Stomach (tissue), 9 donors: ENCODE data around the gene WASF1. TPM values are rescaled to one million over a fixed set of nuclear protein-coding genes. Genes with fewer than 3 reads are reported as not detected.

Experiments
- DNase-seq, 2 donors: peaks; one replicate each; pipeline versions ENCODE4 v3.0.0 to v3.0.0-alpha.2; 2013 to 2019
- H3K27ac ChIP-seq, 5 donors: fragments of 200-600 bp in 4 of 5; sonication (generic) in 4 of 5; one replicate each; pipeline ENCODE4 v1.5.1; 2013 to 2019; ENCODE audit warnings: mild to moderate bottlenecking in 1 of 5, moderate library complexity in 1 of 5
- H3K27me3 ChIP-seq, 3 donors: fragments of 200-600 bp; sonication (generic); one replicate each; pipeline ENCODE4 v1.5.1; 2017 to 2019; ENCODE audit warnings: mixed run types in 1 of 3
- H3K36me3 ChIP-seq, 4 donors: fragments of 200-600 bp; sonication (generic); 1 replicate in 3 of 4; 2 replicates in 1 of 4; pipeline ENCODE4 v1.5.1; 2016 to 2019
- H3K4me1 ChIP-seq, 4 donors: fragments of 200-600 bp; sonication (generic); one replicate each; pipeline ENCODE4 v1.5.1; 2016 to 2019
- H3K4me3 ChIP-seq, 4 donors: fragments of 200-600 bp; sonication (generic) in 3 of 4; one replicate each; pipeline ENCODE4 v1.5.1; 2016 to 2019; ENCODE audit warnings: mild to moderate bottlenecking in 1 of 4
- H3K9me3 ChIP-seq, 4 donors: fragments of 200-600 bp; sonication (generic); one replicate each; pipeline ENCODE4 v1.5.1; 2016 to 2019
- EP300 ChIP-seq: sonication (generic); formaldehyde crosslinking; IDR thresholded peaks from one replicate; pipeline ENCODE4 v1.6.1; 2017; ENCODE audit warnings: antibody characterized with exemption
- POLR2A ChIP-seq, 4 donors: fragments of 450-650 bp; IDR thresholded peaks; one replicate each; pipeline ENCODE4 v1.6.1; 2016; ENCODE audit warnings: antibody characterized with exemption in 4 of 4, control low read depth in 2 of 4, mild to moderate bottlenecking in 1 of 4, moderate library complexity in 1 of 4
- POLR2AphosphoS5 ChIP-seq, 3 donors: sonication (generic); formaldehyde crosslinking; IDR thresholded peaks; one replicate each; pipeline ENCODE4 v1.6.1; 2016; ENCODE audit warnings: antibody characterized with exemption in 3 of 3
- WGBS, 5 donors: extraction: QIAGEN DNeasy Blood & Tissue Kit in 3 of 5; methylation state at CpG; one replicate each; pipeline versions ENCODE4 v1.1.5 to v1.1.7; 2013 to 2018; 5-methylcytosine and 5-hydroxymethylcytosine counted together
- intact Hi-C: fragments of 100-400 bp; cut with DNase I; formaldehyde crosslinking; loops from one replicate; pipeline ENCODE4 v1.15.1; 2023; ENCODE audit warnings: low total_unique reads
- polyA plus RNA-seq, 3 donors: library from polyadenylated mRNA; stranded (reverse); fragments of 200-250 nt; gene quantifications; one replicate each; pipeline ENCODE4 v1.2.3, GENCODE V29; 2013
- total RNA-seq, 5 donors: library from RNA; depleted of rRNA; stranded (reverse); fragments of >200 nt; gene quantifications; one replicate each; pipeline versions ENCODE4 v1.1.0 to v1.2.3, GENCODE V29; 2014 to 2016
- TF ChIP-seq, protein P1 (sequence below), 7 experiments: fragments of 450-650 bp in 4 of 7; fragments of 200-600 bp in 3 of 7; sonication (generic) in 3 of 7; IDR thresholded peaks; one replicate each; pipeline ENCODE4 v1.5.1; 2016 to 2019; ENCODE audit warnings: antibody characterized with exemption in 7 of 7, control low read depth in 2 of 7, mild to moderate bottlenecking in 1 of 7
- donor health status: healthy with polysubstance abuse.
- donor health status: Bipolar disorder and iron deficiency.
- donor health status: healthy.

The WASF1 gene
- total and polyA plus RNA-seq, 8 donors, result 0.58 to 17.0 (median 6.0) TPM

DNA sequence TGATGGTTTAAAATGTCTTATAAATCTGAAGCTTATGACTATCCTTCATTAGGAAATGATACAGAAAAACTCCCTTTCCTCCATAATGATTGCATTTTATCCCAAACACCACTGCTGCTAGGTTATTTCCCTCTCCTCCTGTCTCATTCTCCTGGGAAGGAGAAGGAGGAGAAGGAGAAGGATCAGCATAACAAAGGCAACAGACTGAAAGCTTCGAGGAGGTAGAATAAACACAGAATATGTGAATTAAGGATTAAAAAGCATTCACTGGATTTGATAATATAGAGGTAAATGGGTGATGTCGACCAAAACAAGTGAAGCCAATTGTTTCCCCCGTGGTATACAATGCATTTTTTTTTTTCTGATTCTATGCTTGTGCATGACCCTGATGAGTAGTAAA lies 82.0 kb downstream of the WASF1 start:
- DNase-seq, result no peak
- peak overlapping the region in 3 of 5 donors; percentile 30 to 49 (median 35) for H3K27ac ChIP-seq
- no peak overlapping the region for H3K4me3 ChIP-seq
- H3K4me1 ChIP-seq, result peaks cover 0 to 18% (median 6%) of the 10 kb centered on the region in 4 donors
- TF ChIP-seq POLR2AphosphoS5 (IDR thresholded peaks at IDR 0.05) (no peak), POLR2A (IDR thresholded peaks at IDR 0.05) (no peak), EP300 (no peak)
- TF ChIP-seq, protein P1, sequence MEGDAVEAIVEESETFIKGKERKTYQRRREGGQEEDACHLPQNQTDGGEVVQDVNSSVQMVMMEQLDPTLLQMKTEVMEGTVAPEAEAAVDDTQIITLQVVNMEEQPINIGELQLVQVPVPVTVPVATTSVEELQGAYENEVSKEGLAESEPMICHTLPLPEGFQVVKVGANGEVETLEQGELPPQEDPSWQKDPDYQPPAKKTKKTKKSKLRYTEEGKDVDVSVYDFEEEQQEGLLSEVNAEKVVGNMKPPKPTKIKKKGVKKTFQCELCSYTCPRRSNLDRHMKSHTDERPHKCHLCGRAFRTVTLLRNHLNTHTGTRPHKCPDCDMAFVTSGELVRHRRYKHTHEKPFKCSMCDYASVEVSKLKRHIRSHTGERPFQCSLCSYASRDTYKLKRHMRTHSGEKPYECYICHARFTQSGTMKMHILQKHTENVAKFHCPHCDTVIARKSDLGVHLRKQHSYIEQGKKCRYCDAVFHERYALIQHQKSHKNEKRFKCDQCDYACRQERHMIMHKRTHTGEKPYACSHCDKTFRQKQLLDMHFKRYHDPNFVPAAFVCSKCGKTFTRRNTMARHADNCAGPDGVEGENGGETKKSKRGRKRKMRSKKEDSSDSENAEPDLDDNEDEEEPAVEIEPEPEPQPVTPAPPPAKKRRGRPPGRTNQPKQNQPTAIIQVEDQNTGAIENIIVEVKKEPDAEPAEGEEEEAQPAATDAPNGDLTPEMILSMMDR (IDR thresholded peaks at IDR 0.05), result no peak
- H3K36me3 ChIP-seq, result peaks cover 0 to 10% (median 6%) of the 10 kb centered on the region in 4 donors
- no peaks in the 10 kb centered on the region for H3K9me3 ChIP-seq
- 36 to 44% (median 40%) methylated on average over 3 of the region's 3 CpGs for WGBS, 5 donors
- no peaks in the 10 kb centered on the region for H3K27me3 ChIP-seq
- intact Hi-C loops, result no loop called here

DNA sequence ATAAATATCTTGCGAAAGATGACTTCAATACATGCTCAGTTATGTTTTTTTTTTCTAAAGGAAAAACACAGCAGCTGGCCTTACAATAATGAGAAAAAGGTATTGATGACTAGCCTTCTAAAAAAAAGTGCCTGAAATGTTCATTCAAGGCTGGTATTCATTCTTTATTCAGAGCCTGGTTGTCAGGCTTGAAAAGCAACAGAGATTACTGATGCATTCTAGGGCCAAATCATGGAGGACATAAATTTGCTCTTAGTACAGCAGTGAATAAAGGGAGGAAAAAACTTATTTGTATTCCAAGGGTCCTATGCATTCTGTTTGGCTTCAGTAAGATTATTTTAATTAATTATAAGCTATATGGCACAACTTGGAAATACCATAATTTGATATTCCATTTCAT lies 83.5 kb downstream of the WASF1 start:
- peak overlapping the region in 3 of 5 donors; percentile 34 to 49 (median 35) for H3K27ac ChIP-seq
- WGBS, 5 donors, result 95 to 98% (median 96%) methylated on average over 1 of the region's 1 CpG
- intact Hi-C loops, result no loop called here

DNA sequence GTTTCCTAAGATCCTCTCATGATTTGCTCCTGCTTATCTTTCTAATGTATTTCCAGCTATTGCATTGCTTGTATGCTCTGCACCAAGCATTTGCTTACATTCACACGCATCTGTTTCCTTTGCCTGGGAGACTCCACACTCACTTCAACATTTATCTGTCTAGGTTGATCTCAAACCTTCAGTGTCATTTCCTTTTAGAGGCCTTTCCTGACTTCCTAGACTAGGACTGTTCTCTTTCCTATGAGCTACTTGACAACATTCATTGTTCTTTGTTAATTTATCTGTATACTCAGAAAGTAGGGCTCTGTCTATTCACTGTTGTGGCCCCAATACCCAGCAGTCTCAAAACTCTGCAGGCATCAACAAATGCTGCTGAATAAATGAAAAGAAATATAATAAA lies 84.4 kb downstream of the WASF1 start:
- DNase-seq, result peak in 1 of 2 donors; percentile 2
- intact Hi-C loops, result no loop called here
- H3K9me3 ChIP-seq, result no peaks in the 10 kb centered on the region
- no peaks in the 10 kb centered on the region for H3K27me3 ChIP-seq
- WGBS, 5 donors, result 70 to 90% (median 83%) methylated on average over 1 of the region's 1 CpG
- peaks cover 0 to 18% (median 6%) of the 10 kb centered on the region in 4 donors for H3K4me1 ChIP-seq
- H3K36me3 ChIP-seq, result no peaks in the 10 kb centered on the region
- TF ChIP-seq EP300, result no peak
- TF ChIP-seq, protein P1 (IDR thresholded peaks at IDR 0.05), result no peak
- TF ChIP-seq POLR2A (IDR thresholded peaks at IDR 0.05), result no peak
- TF ChIP-seq POLR2AphosphoS5 (IDR thresholded peaks at IDR 0.05), result no peak
- no peak overlapping the region for H3K4me3 ChIP-seq
- H3K27ac ChIP-seq, result no peak overlapping the region

More for the DNA sequence above, 83.5 kb downstream of the WASF1 start:
- no peak for DNase-seq
- Histone ChIP-seq H3K9me3 (no peaks in the 10 kb centered on the region), H3K27me3 (no peaks in the 10 kb centered on the region), H3K36me3 (no peaks in the 10 kb centered on the region), H3K4me3 (no peak overlapping the region), H3K4me1 (peaks cover 0 to 18% (median 6%) of the 10 kb centered on the region in 4 donors)
- no peak for TF ChIP-seq EP300
- no peak for TF ChIP-seq POLR2AphosphoS5 (IDR thresholded peaks at IDR 0.05)
- TF ChIP-seq, protein P1 (IDR thresholded peaks at IDR 0.05), result no peak
- no peak for TF ChIP-seq POLR2A (IDR thresholded peaks at IDR 0.05)

DNA sequence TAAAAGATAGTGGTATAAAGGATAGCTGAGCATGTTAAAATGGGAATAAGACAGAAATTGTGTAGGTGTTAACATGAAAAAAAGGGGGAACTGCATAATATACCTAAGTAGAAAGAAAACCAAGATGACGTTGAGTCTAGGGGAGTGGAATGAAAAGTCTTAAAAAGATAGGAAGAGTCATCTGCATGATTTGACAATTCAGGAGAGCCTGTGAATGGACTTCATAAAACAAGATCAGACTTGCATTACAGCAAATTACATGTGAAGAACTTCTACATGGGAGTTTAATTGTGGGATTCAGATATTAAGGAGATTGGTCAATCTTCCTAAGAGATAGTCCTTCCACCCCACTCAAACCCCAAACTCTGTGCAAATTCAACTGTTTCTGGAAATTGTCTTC lies 85.5 kb downstream of the WASF1 start:
- no peak overlapping the region for H3K4me3 ChIP-seq
- WGBS, 5 donors, result 85 to 100% (median 92%) methylated on average over 1 of the region's 1 CpG
- H3K4me1 ChIP-seq, result peaks cover 0 to 18% (median 6%) of the 10 kb centered on the region in 4 donors
- H3K27ac ChIP-seq, result no peak overlapping the region
- intact Hi-C loops, result no loop called here
- H3K27me3 ChIP-seq, result no peaks in the 10 kb centered on the region
- H3K9me3 ChIP-seq, result no peaks in the 10 kb centered on the region
- H3K36me3 ChIP-seq, result no peaks in the 10 kb centered on the region
- DNase-seq, result no peak
- TF ChIP-seq, protein P1 (IDR thresholded peaks at IDR 0.05), result no peak
- TF ChIP-seq POLR2AphosphoS5 (IDR thresholded peaks at IDR 0.05) (no peak), POLR2A (IDR thresholded peaks at IDR 0.05) (no peak), EP300 (no peak)
